K562 treated with DMSO at 1 percent for 12 hours (cell line): ENCODE results near the gene B4GALNT4. TPM values are rescaled to one million over a fixed set of nuclear protein-coding genes. Genes with fewer than 3 reads are reported as not detected.

Experiments used
- total RNA-seq: library from RNA; unstranded; fragments of 300-600 nt; gene quantifications from 2 replicates; pipeline ENCODE4 v1.2.3, GENCODE V29; 2022; ENCODE audit not compliant: insufficient read depth

The B4GALNT4 gene, protein sequence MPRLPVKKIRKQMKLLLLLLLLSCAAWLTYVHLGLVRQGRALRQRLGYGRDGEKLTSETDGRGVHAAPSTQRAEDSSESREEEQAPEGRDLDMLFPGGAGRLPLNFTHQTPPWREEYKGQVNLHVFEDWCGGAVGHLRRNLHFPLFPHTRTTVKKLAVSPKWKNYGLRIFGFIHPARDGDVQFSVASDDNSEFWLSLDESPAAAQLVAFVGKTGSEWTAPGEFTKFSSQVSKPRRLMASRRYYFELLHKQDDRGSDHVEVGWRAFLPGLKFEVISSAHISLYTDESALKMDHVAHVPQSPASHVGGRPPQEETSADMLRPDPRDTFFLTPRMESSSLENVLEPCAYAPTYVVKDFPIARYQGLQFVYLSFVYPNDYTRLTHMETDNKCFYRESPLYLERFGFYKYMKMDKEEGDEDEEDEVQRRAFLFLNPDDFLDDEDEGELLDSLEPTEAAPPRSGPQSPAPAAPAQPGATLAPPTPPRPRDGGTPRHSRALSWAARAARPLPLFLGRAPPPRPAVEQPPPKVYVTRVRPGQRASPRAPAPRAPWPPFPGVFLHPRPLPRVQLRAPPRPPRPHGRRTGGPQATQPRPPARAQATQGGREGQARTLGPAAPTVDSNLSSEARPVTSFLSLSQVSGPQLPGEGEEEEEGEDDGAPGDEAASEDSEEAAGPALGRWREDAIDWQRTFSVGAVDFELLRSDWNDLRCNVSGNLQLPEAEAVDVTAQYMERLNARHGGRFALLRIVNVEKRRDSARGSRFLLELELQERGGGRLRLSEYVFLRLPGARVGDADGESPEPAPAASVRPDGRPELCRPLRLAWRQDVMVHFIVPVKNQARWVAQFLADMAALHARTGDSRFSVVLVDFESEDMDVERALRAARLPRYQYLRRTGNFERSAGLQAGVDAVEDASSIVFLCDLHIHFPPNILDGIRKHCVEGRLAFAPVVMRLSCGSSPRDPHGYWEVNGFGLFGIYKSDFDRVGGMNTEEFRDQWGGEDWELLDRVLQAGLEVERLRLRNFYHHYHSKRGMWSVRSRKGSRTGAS
- total RNA-seq = 14.1 and 23.4 TPM in 2 replicates

DNA sequence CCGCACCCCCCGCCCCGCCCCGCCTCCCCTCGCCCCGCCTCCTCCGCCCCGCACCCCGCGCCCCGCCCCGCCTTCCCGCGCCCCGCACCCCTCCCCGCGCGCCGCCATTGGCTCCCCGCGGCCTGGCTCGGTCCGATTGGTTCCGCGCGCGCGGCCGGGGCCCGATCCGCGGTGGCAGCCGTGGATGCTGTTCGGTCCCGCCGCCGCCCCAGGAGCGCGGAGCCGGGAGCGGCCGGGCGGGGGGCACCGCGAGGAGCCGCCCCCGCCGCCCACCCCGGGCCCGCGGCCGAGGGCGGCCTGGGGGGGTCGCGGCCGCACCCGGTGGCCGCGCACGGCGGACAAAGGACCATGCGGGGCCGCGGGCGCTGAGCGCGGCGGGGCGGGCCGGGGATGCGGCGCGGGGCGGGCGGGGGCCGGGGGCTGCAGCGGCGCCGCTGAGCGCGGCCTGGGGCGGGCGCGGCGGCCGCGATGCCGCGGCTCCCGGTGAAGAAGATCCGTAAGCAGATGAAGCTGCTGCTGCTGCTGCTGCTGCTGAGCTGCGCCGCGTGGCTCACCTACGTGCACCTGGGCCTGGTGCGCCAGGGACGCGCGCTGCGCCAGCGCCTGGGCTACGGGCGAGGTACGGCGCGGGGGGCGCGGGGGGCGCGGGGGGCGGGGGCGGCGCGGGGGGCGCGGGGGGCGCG lies at the start of gene B4GALNT4:
Gene B4GALNT4, plus strand, starts transcription at position 164 of the 683 bp plus-strand sequence. Its CDS starts 305 bp downstream, at position 469.

GRCh38 chr11:394034-394857 lies 24.9 kb downstream of the B4GALNT4 start, which contains the start of gene PKP3:
Gene PKP3, plus strand, starts transcription at chr11:394209. Its CDS starts 84 bp downstream, at chr11:394293.

Other genes with a start within 250 kb of the B4GALNT4 start
- not detected in 2 replicates for gene SCGB1C1, start 176.4 kb upstream of the B4GALNT4 start, total RNA-seq
- 32.9 and 54.8 TPM in 2 replicates for gene BET1L, start 162.1 kb upstream of the B4GALNT4 start, total RNA-seq
- gene RIC8A, start 161.8 kb upstream of the B4GALNT4 start, total RNA-seq = 74.9 and 120 TPM in 2 replicates
- 19.1 and 23.9 TPM in 2 replicates for gene SIRT3, start 133.2 kb upstream of the B4GALNT4 start, total RNA-seq
- gene PSMD13, start 132.5 kb upstream of the B4GALNT4 start, total RNA-seq = 161 and 191 TPM in 2 replicates
- gene NLRP6, start 91.1 kb upstream of the B4GALNT4 start, total RNA-seq = 0.50 and 1.1 TPM in 2 replicates
- 18.9 and 35.8 TPM in 2 replicates for gene PGGHG, start 80.4 kb upstream of the B4GALNT4 start, total RNA-seq
- not detected in 2 replicates for gene IFITM5, start 70.0 kb upstream of the B4GALNT4 start, total RNA-seq
- 303 and 402 TPM in 2 replicates for gene IFITM2, start 61.7 kb upstream of the B4GALNT4 start, total RNA-seq
- 692 and 697 TPM in 2 replicates for gene IFITM1, start 55.5 kb upstream of the B4GALNT4 start, total RNA-seq
- 195 and 221 TPM in 2 replicates for gene IFITM3, start 48.6 kb upstream of the B4GALNT4 start, total RNA-seq
- gene PKP3, start 24.7 kb downstream of the B4GALNT4 start, total RNA-seq = 59.0 and 60.2 TPM in 2 replicates
- gene SIGIRR, start 45.5 kb downstream of the B4GALNT4 start, total RNA-seq = 155 and 218 TPM in 2 replicates
- gene ANO9, start 72.5 kb downstream of the B4GALNT4 start, total RNA-seq = 5.6 and 11.0 TPM in 2 replicates
- 48.3 and 52.0 TPM in 2 replicates for gene PTDSS2, start 80.8 kb downstream of the B4GALNT4 start, total RNA-seq
- 164 and 185 TPM in 2 replicates for gene RNH1, start 137.7 kb downstream of the B4GALNT4 start, total RNA-seq
- gene HRAS, start 166.1 kb downstream of the B4GALNT4 start, total RNA-seq = 30.0 and 51.1 TPM in 2 replicates
- gene LRRC56, start 168.0 kb downstream of the B4GALNT4 start, total RNA-seq = 1.9 and 3.7 TPM in 2 replicates
- 2.0 and 2.8 TPM in 2 replicates for gene LMNTD2, start 191.2 kb downstream of the B4GALNT4 start, total RNA-seq
- gene RASSF7, start 191.5 kb downstream of the B4GALNT4 start, total RNA-seq = 40.8 and 66.7 TPM in 2 replicates
- gene PHRF1, start 207.0 kb downstream of the B4GALNT4 start, total RNA-seq = 9.8 and 21.1 TPM in 2 replicates
- gene IRF7, start 246.5 kb downstream of the B4GALNT4 start, total RNA-seq = 41.5 and 44.6 TPM in 2 replicates